22Rv1 (cell line): ENCODE measurements around the gene FBXL20.

ENCODE experiments used
- CTCF ChIP-seq: fragments of 450-650 bp; IDR thresholded peaks from 2 replicates; pipeline ENCODE4 v1.5.1; 2017; ENCODE audit warnings: mild to moderate bottlenecking
- ZFX ChIP-seq: fragments of 450-650 bp; IDR thresholded peaks from 2 replicates; pipeline ENCODE4 v1.6.1; 2017; ENCODE audit warnings: antibody characterized with exemption, borderline replicate concordance

DNA sequence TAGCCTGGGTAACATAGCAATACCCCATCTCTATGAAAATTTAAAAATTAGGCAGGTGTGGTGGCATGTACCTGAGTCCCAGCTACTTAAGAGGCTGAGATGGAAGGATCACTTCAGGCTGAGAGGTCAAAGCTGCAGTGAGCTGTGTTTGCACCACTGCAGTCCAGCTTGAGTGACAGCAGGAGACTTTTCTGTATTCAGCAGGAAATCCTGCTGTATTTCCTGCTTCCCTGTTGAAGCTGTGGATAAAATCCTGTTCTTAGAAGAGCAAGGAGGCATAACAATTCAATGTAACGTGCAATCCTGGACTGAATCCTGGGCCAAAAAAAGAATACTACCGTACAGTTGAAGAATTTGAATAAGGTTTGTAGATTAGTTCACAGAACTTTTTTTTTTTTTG lies 62.2 kb downstream of the FBXL20 start:
- TF ChIP-seq CTCF = no peak
- no peak for TF ChIP-seq ZFX
